SKM-1 treated with dmso at 0.1 percent for 144 hours (cell line): ENCODE measurements around the gene PTAR1.
A peak's percentile ranks its signal among the peaks of the same experiment; 100 is the strongest.

ENCODE experiments used
- DNase-seq: peaks from one replicate; lab custom pipeline; 2025; ENCODE audit not compliant: unreplicated experiment; lab: John Stamatoyannopoulos, UW

The PTAR1 gene

DNA sequence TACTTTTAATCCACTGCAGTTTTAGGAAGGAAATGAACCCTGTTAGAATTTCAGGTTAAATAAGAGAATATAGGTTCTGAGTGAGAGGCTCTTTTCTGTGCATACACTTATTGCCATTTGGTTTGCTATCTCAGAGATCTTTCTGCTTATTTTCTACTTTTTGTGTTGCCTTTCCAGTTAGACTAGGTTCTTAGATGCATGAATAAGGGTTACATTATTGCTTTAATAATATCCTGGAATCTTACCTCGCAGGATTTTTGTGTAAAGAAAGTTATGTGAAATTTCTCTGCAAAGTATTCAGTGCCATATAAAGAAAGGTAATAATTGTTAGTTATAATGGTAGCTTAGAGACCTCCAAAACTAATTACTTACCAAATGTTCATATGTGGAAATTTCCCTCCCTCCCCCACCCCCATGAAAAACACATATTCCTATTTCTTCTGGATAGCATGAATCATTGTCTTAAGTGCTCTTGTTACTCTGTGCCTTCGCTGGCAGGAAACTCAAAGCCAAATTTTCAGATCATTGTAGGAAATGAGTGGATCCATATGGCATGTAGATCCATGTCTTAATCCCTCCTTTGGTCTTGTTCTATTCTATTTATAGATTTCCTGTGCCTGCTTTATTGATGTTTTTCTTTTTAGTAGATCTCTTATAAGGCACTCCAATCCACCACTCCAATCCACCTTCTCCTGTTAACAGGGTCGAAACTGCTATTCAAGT, 84.9 kb downstream of the PTAR1 start:
- no peak for DNase-seq

DNA sequence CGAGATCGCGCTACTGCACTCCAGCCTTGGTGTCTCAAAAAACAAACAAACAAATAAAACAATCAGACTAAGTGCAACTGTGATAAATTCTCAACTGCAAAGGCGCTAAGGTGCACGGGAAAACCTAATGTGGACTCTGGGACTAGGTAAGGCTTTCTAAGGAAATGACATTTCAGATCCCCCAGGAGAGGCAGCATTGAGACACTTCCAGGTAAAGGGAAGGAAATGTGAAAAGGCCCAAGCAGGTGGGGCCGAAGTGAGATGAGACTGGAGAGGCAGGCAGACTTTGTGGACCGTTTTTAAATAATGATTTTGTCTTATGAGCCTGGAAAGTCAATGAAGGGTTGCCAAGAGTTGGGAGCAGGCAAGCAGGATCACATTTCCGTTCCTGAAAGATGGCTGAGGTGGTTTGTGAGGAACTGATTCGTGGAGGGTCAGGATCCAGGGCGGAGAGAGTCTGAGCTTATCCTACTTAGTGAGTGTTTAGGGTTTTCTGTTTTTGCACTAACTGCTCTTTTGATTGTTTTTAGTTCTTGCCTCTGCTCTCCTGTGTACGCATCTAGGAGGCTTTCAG, 85.6 kb downstream of the PTAR1 start:
- no peak for DNase-seq

DNA sequence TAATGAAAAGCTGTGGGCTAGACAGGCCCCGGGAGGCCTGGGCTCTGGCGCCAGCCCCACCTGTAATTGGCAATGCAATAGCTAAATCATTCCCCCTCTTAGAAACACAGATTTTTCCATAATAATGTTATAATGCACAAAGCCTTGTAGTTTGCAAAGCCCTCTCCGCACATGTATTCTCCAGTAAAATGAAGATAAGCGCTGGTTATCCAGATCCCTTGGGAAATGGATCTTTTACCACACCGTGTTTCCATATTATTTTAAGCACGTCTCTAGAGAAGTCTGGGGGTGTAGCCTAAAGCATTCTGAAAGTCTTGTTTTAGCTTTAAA, 86.5 kb downstream of the PTAR1 start:
- DNase-seq, result no peak

DNA sequence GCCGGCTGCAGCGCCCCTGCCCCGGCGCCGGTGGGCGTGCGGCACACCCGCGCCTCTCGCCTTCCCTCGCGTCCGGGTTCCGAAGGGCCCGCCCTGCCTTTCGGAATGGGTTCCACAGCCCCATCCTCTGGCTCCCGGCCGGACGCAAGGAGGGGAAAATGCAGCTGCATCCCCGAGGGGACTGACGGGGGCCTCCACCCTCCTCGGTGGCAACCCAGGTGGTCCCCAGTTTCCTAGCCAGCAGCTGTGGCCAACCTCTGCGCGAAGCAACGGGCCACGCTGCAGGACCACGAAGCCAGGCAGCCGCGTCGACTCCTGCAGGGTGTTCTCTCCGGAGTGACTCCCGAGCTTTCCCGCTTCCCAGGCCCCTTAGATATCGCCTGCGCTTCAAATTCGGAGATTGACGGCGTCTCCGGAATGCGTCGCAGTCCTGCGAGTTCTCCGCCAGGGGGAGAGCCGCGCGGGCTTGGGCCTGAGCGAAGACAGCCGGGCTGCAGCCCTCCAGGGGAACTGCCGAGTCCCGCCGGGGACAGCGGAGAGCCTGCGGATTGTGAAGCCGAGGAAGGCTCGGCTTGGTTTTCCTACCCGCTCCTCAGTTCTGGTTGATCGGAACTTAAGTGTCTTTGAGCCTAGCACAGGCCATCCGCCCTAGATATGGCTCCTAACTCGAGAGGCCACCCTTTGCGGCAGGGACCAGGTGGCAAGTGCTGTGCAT, 87.1 kb downstream of the PTAR1 start:
- DNase-seq, result peak; percentile 63

DNA sequence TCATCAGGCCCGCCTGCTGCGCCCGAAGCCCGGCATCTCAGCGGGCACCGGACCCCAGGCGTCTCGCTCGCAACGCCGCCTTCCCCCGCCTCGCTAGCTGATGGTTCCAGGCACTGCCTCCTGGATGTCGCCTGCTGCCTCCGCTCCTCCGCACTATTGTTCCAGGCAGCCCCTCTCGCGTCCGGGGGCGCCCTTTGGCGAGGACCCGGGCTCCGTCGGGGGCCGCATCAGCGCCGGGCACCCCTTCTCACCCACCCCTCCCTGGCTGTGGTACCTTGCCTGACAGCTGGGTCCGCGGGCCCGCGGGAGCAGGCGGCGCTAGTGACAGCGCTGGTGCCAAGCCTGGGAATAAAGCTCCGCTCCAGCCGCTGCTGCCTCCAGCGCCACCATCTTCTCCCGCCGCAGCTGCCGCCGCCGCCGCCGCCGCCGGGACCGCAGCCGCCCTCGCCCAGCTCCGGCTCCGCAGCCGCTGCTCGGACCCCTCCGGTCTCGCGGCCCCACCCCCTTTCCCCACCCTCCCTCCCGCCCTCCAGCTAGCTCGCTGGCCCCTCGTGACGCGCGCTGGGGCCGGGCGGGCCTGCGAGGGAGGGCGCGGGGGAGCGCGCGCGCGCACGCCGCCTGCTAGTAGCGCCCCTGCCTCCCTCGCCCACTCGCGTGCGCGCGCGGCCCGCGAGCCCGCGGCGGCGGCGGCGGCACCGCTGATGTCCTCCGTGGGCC, 87.8 kb downstream of the PTAR1 start, which contains the start of gene APBA1:
TSS of gene APBA1 (minus strand) at position 493 of the 717 bp plus-strand sequence.
- DNase-seq, result no peak

DNA sequence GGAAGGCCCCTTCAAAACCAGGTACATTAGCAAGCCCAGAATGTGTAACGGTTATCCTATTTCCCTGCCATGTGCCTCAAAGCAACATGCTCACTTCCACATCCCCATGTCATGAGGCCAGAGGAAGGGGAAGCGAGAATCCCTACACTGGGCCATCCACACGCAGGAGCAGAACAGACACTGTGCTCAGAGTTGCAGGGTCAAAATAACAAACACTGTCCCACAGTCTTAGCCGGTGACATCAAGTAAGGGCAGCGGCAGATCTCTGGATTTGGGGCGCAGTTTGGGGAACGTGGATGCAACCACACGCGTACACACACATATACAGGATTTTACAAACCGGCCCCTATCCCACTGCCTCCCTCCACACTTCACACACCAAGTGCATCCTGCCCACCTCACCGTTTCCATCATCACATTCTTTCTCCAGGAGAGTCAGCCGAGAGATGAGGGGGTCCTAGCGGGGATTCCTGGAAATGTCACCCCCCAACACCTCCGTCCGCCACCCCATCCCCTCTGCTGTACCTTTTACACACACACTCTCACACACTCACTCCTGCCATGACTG, 88.4 kb downstream of the PTAR1 start:
- DNase-seq, result no peak

DNA sequence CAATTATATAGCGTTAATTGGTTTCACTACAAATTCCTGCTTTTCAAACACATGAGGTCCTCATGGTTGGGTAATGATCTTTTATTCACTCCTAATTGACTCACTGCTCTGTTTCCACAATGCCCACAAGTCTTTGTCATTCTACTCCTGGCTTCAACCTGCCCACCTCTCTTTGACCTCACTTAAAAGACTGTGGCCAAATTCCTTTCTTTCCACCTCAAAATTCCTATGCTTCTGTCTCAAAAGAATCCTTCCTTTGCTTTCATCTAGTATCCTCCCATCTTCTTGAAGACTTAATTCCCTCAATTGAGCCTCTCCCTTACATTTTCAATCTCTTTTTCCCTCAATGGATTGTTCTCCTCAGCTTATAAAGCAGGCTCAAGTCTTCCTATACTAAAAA, 92.5 kb downstream of the PTAR1 start:
- DNase-seq, result no peak

DNA sequence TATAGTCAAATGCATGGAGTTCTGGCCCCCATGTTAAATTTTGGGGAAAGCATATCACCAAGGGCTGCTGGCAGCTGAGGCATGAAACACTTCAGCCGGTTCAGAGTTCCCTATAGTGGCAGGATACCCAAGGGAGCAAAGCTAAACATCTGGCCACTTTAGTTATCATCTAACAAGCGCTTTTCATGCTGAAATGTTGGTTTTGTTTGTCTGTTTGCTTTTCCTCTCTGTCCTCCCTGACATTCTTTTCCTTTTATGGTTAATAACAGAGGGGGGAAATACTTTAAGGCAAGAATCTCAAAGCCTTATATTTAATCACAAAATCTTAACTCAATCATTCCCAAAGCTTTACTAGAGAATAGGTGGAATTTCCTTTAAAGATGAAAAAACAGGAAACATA, 99.5 kb downstream of the PTAR1 start:
- no peak for DNase-seq
